Right ventricle myocardium inferior (tissue), 1 donor: ENCODE measurements around the gene FLNA. TPM values are rescaled to one million over a fixed set of nuclear protein-coding genes. Genes with fewer than 3 reads are reported as not detected.

Experiments used
- ATAC-seq: fragments of 200-7000 bp; cut with Tn5 transposase; one replicate; pipeline ENCODE4 v1.9.1; 2020; ENCODE audit warnings: mild to moderate bottlenecking, moderate library complexity
- DNase-seq: peaks from one replicate; pipeline ENCODE4 v3.0.0; 2021; ENCODE audit errors: missing footprints
- intact Hi-C: fragments of 100-400 bp; cut with DNase I; formaldehyde crosslinking; loops from one replicate; pipeline ENCODE4 v1.11.0; 2022
- long read RNA-seq: library from polyadenylated mRNA; unstranded; transcript quantifications from one replicate; pipeline ENCODE4 v2.0.0, GENCODE V29; 2021
- total RNA-seq: library from RNA; stranded (reverse); fragmentation: NEBNext Ultra II Directional; extraction: Animal tissue kit (Norgen Biotek cat#: 25700); gene quantifications from one replicate; pipeline ENCODE4 v1.2.1, GENCODE V29; 2021
- donor health status: DM: no; HTN: yes; CAD: no; lungs with severe emphysema.

FLNA gene
- 253 TPM for total RNA-seq
- long read RNA-seq, full-length matches to known transcripts = 10 of 220 reads
- long read RNA-seq, partial matches to known transcripts = 178 of 220 reads
- long read RNA-seq, other reads (novel, unspliced or antisense) = 32 of 220 reads

GRCh38 chrX:154374313-154375155 lies at the start of gene FLNA:
Gene FLNA (minus strand): TSS chrX:154374634. CDS start chrX:154371245, 3,389 bp downstream.
- intact Hi-C loops = loop anchor here (10.0 kb wide), 1 partner anchor 400 kb away; the partner anchor contains the start of genes HCFC1 and TMEM187
- DNase-seq (peak; percentile 66), ATAC-seq (no peak)

GRCh38 chrX:154420402-154420756 lies 45.9 kb upstream of the FLNA start:
- ATAC-seq = peak; percentile 35
- no peak for DNase-seq
- intact Hi-C loops = no loop called here

- ATAC-seq (peak; percentile 94), DNase-seq (no peak)
- intact Hi-C loops = no loop called here
Observed at GRCh38 chrX:154419688-154420401, 45.4 kb upstream of the FLNA start.

GRCh38 chrX:154419189-154419588 lies 44.8 kb upstream of the FLNA start:
- DNase-seq (no peak), ATAC-seq (no peak)
- intact Hi-C loops = no loop called here

- DNase-seq (no peak), ATAC-seq (no peak)
- intact Hi-C loops = no loop called here
Observed at GRCh38 chrX:154417157-154417556, 42.7 kb upstream of the FLNA start.

GRCh38 chrX:154413142-154413541 lies 38.7 kb upstream of the FLNA start:
- intact Hi-C loops = loop anchor here (2.0 kb wide), 1 partner anchor 18 kb away; no protein-coding TSS in a partner anchor
- ATAC-seq = no peak

GRCh38 chrX:154412468-154412867 lies 38.0 kb upstream of the FLNA start:
- intact Hi-C loops = loop anchor here (2.0 kb wide), 1 partner anchor 18 kb away; no protein-coding TSS in a partner anchor
- ATAC-seq (peak; percentile 18), DNase-seq (no peak)

More at GRCh38 chrX:154413142-154413541, 38.7 kb upstream of the FLNA start:
- DNase-seq = no peak

GRCh38 chrX:154411981-154412340 lies 37.5 kb upstream of the FLNA start:
- no peak for DNase-seq
- ATAC-seq = peak; percentile 71
- intact Hi-C loops = loop anchor here (2.0 kb wide), 1 partner anchor 19 kb away; no protein-coding TSS in a partner anchor

- ATAC-seq = peak; percentile 62
- intact Hi-C loops = loop anchor here (1.0 kb wide), 1 partner anchor 10 kb away; no protein-coding TSS in a partner anchor
Observed at GRCh38 chrX:154409222-154409871, 34.9 kb upstream of the FLNA start, which contains the start of gene DNASE1L1. Gene DNASE1L1 (minus strand): TSS chrX:154409254. CDS start chrX:154405568, 3,686 bp downstream.

GRCh38 chrX:154408659-154409221 lies 34.3 kb upstream of the FLNA start:
- no peak for ATAC-seq
- no peak for DNase-seq
- intact Hi-C loops = loop anchor here (1.0 kb wide), 1 partner anchor 9 kb away; no protein-coding TSS in a partner anchor

More at GRCh38 chrX:154409222-154409871, 34.9 kb upstream of the FLNA start, which contains the start of gene DNASE1L1:
- peak; percentile 93 for DNase-seq

GRCh38 chrX:154404625-154405192 lies 30.3 kb upstream of the FLNA start:
- intact Hi-C loops = no loop called here
- no peak for DNase-seq
- ATAC-seq = no peak

- no peak for DNase-seq
- intact Hi-C loops = no loop called here
- ATAC-seq = no peak
Observed at GRCh38 chrX:154403858-154404257, 29.4 kb upstream of the FLNA start.

- no peak for DNase-seq
- ATAC-seq = no peak
- intact Hi-C loops = no loop called here
Observed at GRCh38 chrX:154403192-154403591, 28.8 kb upstream of the FLNA start.

- ATAC-seq (no peak), DNase-seq (no peak)
- intact Hi-C loops = no loop called here
Observed at GRCh38 chrX:154402622-154403127, 28.2 kb upstream of the FLNA start.

- intact Hi-C loops = no loop called here
- ATAC-seq (no peak), DNase-seq (no peak)
Observed at GRCh38 chrX:154401918-154402621, 27.6 kb upstream of the FLNA start.

GRCh38 chrX:154401045-154401799 lies 26.8 kb upstream of the FLNA start:
- ATAC-seq (no peak), DNase-seq (no peak)
- intact Hi-C loops = no loop called here
